Cardiac septum (tissue), 1 donor: ENCODE measurements around the gene NKD1. TPM values are rescaled to one million over a fixed set of nuclear protein-coding genes. Genes with fewer than 3 reads are reported as not detected.
A peak's percentile ranks its signal among the peaks of the same experiment; 100 is the strongest.

ENCODE experiments used
- DNase-seq: peaks from one replicate; pipeline ENCODE4 v3.0.0-alpha.2; 2020; ENCODE audit warnings: low spot score
- intact Hi-C: fragments of 100-400 bp; cut with DNase I; formaldehyde crosslinking; loops from one replicate; pipeline ENCODE4 v1.14.0; 2022
- total RNA-seq: library from RNA; stranded (reverse); fragmentation: NEBNext Ultra II Directional; extraction: Animal tissue kit (Norgen Biotek cat#: 25700); gene quantifications from one replicate; pipeline ENCODE4 v1.2.1, GENCODE V29; 2021
- donor health status: DM: no; HTN: no; CAD: no.

NKD1 gene
- total RNA-seq, 1 donor from 2014 or later: 0.40 TPM

- intact Hi-C loops: no loop called here
- DNase-seq: peak; percentile 49
Measured at GRCh38 chr16:50517450-50518252, 30.5 kb upstream of the NKD1 start.

GRCh38 chr16:50519001-50519400 is 29.2 kb upstream of the NKD1 start:
- intact Hi-C loops: no loop called here
- DNase-seq: peak; percentile 44

GRCh38 chr16:50519602-50520001 is 28.6 kb upstream of the NKD1 start:
- intact Hi-C loops: no loop called here

GRCh38 chr16:50520451-50521245 is 27.5 kb upstream of the NKD1 start:
- intact Hi-C loops: no loop called here
- peak; percentile 20 for DNase-seq

More at GRCh38 chr16:50519602-50520001, 28.6 kb upstream of the NKD1 start:
- DNase-seq: peak; percentile 27

GRCh38 chr16:50521246-50521900 is 26.8 kb upstream of the NKD1 start:
- peak; percentile 41 for DNase-seq
- intact Hi-C loops: no loop called here

- peak; percentile 7 for DNase-seq
- intact Hi-C loops: no loop called here
Measured at GRCh38 chr16:50522324-50522723, 25.9 kb upstream of the NKD1 start.

DNA sequence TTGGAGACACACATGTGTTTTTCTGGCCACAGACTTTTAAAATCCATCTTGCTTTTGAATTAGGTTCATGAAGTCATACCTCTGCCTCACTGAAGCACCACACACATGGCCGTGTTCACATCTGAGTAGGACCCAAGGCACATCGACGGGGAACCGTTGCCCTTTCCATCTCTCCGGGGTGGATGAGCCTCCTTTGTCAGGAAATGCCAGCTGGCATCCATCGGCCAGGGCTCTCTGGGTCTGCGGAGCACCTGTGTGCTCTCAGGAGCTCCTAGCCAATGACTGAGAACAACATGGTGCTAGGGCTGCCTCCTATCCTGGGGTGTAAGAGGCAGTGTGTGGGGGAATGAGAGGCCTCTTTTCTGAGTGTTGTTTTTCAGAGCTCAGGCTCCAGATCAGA is 24.5 kb upstream of the NKD1 start:
- DNase-seq: peak; percentile 44
- intact Hi-C loops: no loop called here

DNA sequence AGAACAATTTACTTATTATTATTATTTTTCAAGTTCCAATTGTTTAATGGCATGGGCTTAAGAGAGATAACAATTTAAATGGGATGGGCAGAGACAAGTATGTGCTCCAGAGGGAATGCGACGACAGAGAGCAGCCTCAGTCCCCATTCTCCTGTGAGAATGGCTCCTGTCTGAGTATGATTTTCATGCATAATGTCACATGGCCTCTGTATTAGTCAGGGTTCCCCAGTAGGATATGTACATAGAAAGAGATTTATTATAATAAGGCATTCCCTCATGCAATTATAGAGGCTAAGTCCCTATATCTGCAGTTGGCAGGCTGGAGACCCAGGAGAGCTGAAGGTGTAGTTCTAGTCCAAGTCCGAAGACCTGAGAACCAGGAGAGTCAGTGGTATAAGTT is 22.9 kb upstream of the NKD1 start:
- DNase-seq: peak; percentile 9
- intact Hi-C loops: no loop called here

- intact Hi-C loops: no loop called here
- no peak for DNase-seq
Measured at GRCh38 chr16:50525716-50526115, 22.5 kb upstream of the NKD1 start.

DNA sequence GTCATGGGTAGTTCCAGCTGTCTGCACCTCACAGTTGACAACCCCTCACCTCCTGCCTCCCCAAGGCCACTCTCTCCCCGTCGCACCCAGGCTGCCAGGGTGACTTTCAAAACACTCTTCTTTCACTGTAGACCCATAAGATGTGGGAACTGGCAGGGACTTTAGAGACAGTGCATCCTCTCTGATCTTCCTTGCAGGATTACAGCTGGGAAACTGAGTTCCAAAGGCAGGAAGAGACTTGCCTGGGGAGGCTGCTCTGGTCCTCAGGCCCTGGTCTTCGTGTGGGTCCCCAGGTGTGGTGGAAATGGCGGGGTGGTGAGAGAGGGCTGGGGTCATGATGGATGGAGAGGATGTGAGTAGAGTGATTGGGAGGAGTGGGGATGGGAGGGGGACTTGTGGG is 21.9 kb upstream of the NKD1 start:
- intact Hi-C loops: no loop called here
- DNase-seq: peak; percentile 22

- intact Hi-C loops: no loop called here
- DNase-seq: peak; percentile 38
Measured at GRCh38 chr16:50526796-50527195, 21.4 kb upstream of the NKD1 start.

DNA sequence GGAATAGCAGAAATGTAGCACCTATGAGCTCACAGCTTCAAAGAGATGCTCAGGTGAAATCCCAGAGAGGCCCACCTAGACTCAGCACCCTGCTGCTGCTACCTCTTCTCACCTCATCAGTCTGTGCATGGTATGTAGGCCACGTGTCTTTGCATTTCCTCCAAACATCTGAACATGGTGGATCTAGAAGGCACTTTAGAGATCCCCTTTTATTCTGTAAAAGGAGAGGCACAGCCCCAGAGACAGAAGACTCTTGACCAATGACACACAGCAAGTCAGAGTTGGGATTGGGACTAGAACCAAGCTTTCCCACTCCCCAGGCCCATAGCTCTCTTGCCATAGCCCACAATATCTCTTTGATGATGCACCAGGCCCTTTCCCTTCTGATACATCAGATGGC is 19.4 kb upstream of the NKD1 start:
- intact Hi-C loops: no loop called here
- DNase-seq: peak; percentile 29

DNA sequence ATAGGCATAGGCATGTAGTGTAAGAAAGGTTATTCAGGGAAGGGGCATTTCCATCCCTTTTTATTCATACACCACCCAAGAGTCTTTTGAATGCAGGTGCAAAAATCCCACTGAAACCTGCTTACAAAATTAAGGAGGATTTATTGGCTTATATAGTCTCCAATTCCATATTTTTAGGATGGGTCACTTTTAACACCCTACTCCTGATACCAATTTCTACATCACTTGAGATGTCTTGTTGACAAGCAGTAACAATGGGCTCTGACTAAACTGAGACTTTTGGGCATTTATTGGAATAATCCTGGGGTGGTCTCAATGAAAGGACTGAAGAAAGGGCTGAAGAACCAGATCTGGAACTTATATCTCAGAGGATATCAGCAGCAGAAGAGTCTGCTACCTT is 18.9 kb upstream of the NKD1 start:
- intact Hi-C loops: no loop called here
- DNase-seq: no peak

GRCh38 chr16:50530277-50531236 is 17.6 kb upstream of the NKD1 start:
- DNase-seq: peak; percentile 17
- intact Hi-C loops: no loop called here

DNA sequence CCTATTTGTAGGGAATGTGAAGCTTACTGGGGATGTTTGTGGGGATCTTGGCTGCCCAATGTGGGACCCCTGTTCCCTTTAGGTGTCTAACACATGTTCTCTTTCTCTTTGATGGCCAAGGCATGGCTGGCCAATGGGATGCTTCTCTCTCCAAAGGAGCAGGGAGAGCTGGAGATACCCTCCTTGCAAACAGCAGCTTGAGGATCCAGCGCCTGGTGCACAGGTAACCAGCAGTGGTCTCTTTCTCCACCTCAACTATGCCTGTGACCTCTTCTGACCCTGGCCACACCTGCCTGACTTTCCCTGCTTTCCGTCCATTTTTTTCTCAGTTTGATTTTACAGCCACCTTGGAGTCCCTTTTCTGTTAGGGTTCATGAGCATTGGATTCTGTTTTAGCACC is 16.8 kb upstream of the NKD1 start:
- peak; percentile 38 for DNase-seq
- intact Hi-C loops: no loop called here

- intact Hi-C loops: no loop called here
- peak; percentile 6 for DNase-seq
Measured at GRCh38 chr16:50531901-50532300, 16.3 kb upstream of the NKD1 start.

- intact Hi-C loops: no loop called here
- peak; percentile 15 for DNase-seq
Measured at GRCh38 chr16:50532576-50532975, 15.6 kb upstream of the NKD1 start.

DNA sequence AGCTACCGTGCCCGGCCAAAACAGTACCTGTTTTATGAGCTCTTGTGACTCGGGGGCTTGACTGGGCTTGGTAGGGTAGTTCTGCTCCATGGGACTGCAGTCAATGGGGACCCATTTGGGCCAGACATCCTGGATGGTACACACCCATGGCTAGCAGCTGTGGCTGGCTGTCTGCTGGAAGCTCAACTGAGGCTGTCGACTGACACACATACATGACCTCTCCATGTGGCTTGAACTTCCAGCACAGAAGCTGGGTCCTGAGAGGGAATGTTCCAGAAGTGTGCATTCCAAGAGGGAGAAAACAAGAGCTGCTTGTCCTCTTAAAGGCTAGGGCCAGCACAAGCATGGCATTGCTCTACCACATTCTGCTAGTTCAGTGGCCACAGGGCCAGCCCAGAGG is 14.9 kb upstream of the NKD1 start:
- intact Hi-C loops: no loop called here
- peak; percentile 19 for DNase-seq

- intact Hi-C loops: no loop called here
- DNase-seq: no peak
Measured at GRCh38 chr16:50534091-50534490, 14.1 kb upstream of the NKD1 start.
